Glutamatergic neuron (in vitro differentiated cells): ENCODE data around the gene NOX3. TPM values are rescaled to one million over a fixed set of nuclear protein-coding genes. Genes with fewer than 3 reads are reported as not detected.

Experiments
- DNase-seq: peaks from one replicate; pipeline ENCODE4 v3.0.0; 2022
- H3K27ac Mint-ChIP-seq: one replicate; pipeline ENCODE4 v1.8.0; 2020; ENCODE audit warnings: mild to moderate bottlenecking, mixed read lengths, inconsistent platforms; ENCODE audit not compliant: unreplicated experiment
- H3K27me3 Mint-ChIP-seq: one replicate; pipeline ENCODE4 v1.8.0; 2020; ENCODE audit warnings: mild to moderate bottlenecking, moderate library complexity, mixed read lengths, inconsistent platforms; ENCODE audit not compliant: unreplicated experiment
- H3K36me3 Mint-ChIP-seq: one replicate; pipeline ENCODE4 v1.8.0; 2020; ENCODE audit warnings: mild to moderate bottlenecking, mixed read lengths, inconsistent platforms; ENCODE audit not compliant: unreplicated experiment
- H3K4me1 Mint-ChIP-seq: one replicate; pipeline ENCODE4 v1.8.0; 2020; ENCODE audit warnings: mild to moderate bottlenecking, low read depth, mixed read lengths, inconsistent platforms; ENCODE audit not compliant: unreplicated experiment
- H3K4me3 Mint-ChIP-seq: one replicate; pipeline ENCODE4 v1.8.0; 2020; ENCODE audit warnings: mild to moderate bottlenecking, mixed read lengths, inconsistent platforms; ENCODE audit not compliant: unreplicated experiment
- H3K9me3 Mint-ChIP-seq: one replicate; pipeline ENCODE4 v1.8.0; 2020; ENCODE audit warnings: mild to moderate bottlenecking, moderate library complexity, mixed read lengths, inconsistent platforms; ENCODE audit not compliant: unreplicated experiment
- CTCF ChIP-seq: fragments of 200-600 bp; sonication (generic); IDR thresholded peaks from one replicate; pipeline ENCODE4 v1.5.0; 2021; ENCODE audit not compliant: partially characterized antibody, unreplicated experiment
- long read RNA-seq: library from polyadenylated mRNA; unstranded; transcript quantifications from one replicate; pipeline ENCODE4 v2.0.0, GENCODE V29; 2020; ENCODE audit not compliant: unreplicated experiment
- total RNA-seq: library from RNA; stranded (reverse); fragmentation: NEBNext Ultra II Directional; extraction: Animal tissue kit (Norgen Biotek cat#: 25700); gene quantifications from one replicate; pipeline ENCODE4 v1.2.1, GENCODE V29; 2021; ENCODE audit not compliant: unreplicated experiment

Gene NOX3
- total RNA-seq, result not detected
- long read RNA-seq, result 0 reads

GRCh38 chr6:155455766-155456165, at the start of gene NOX3:
TSS of gene NOX3 (minus strand) at chr6:155455839. CDS start at chr6:155455800, 39 bp downstream.
- H3K36me3 Mint-ChIP-seq, result no peaks in the 10 kb centered on the region
- no peaks in the 10 kb centered on the region for H3K4me1 Mint-ChIP-seq
- TF ChIP-seq CTCF, result no peak
- DNase-seq, result no peak
- H3K27ac Mint-ChIP-seq, result no peak within 1 kb of the TSS
- no peaks in the 10 kb centered on the region for H3K27me3 Mint-ChIP-seq
- no peak within 1 kb of the TSS for H3K4me3 Mint-ChIP-seq
- no peaks in the 10 kb centered on the region for H3K9me3 Mint-ChIP-seq

- H3K27ac Mint-ChIP-seq, result no peak overlapping the region
- no peaks in the 10 kb centered on the region for H3K9me3 Mint-ChIP-seq
- H3K27me3 Mint-ChIP-seq, result no peaks in the 10 kb centered on the region
- peaks cover 2% of the 10 kb centered on the region for H3K4me1 Mint-ChIP-seq
- no peak overlapping the region for H3K4me3 Mint-ChIP-seq
- DNase-seq, result no peak
- TF ChIP-seq CTCF, result no peak
- H3K36me3 Mint-ChIP-seq, result peaks cover 3% of the 10 kb centered on the region
Measured at GRCh38 chr6:155504848-155505607, 49.4 kb upstream of the NOX3 start.

- Mint-ChIP-seq H3K27ac (no peak overlapping the region), H3K36me3 (peaks cover 3% of the 10 kb centered on the region), H3K27me3 (no peaks in the 10 kb centered on the region), H3K4me1 (no peaks in the 10 kb centered on the region), H3K9me3 (no peaks in the 10 kb centered on the region), H3K4me3 (no peak overlapping the region)
- DNase-seq, result no peak
- no peak for TF ChIP-seq CTCF
Measured at GRCh38 chr6:155502393-155502792, 46.8 kb upstream of the NOX3 start.

- H3K4me3 Mint-ChIP-seq, result no peak overlapping the region
- no peak for TF ChIP-seq CTCF
- H3K27me3 Mint-ChIP-seq, result no peaks in the 10 kb centered on the region
- peaks cover 4% of the 10 kb centered on the region for H3K4me1 Mint-ChIP-seq
- H3K9me3 Mint-ChIP-seq, result no peaks in the 10 kb centered on the region
- DNase-seq, result no peak
- no peak overlapping the region for H3K27ac Mint-ChIP-seq
- peaks cover 3% of the 10 kb centered on the region for H3K36me3 Mint-ChIP-seq
Measured at GRCh38 chr6:155499574-155499973, 43.9 kb upstream of the NOX3 start.

GRCh38 chr6:155498370-155498769, 42.7 kb upstream of the NOX3 start:
- H3K4me1 Mint-ChIP-seq, result peaks cover 4% of the 10 kb centered on the region
- no peak for DNase-seq
- no peaks in the 10 kb centered on the region for H3K27me3 Mint-ChIP-seq
- no peak overlapping the region for H3K4me3 Mint-ChIP-seq
- H3K9me3 Mint-ChIP-seq, result no peaks in the 10 kb centered on the region
- TF ChIP-seq CTCF, result no peak
- no peak overlapping the region for H3K27ac Mint-ChIP-seq
- H3K36me3 Mint-ChIP-seq, result peaks cover 3% of the 10 kb centered on the region
